WTC11 (cell line): ENCODE data around the gene HOXB5. TPM values are rescaled to one million over a fixed set of nuclear protein-coding genes. Genes with fewer than 3 reads are reported as not detected.

Experiments
- ATAC-seq: fragments of 200-7000 bp; cut with Tn5 transposase; 2 replicates; pipeline ENCODE4 v1.10.0; 2021; ENCODE audit warnings: mild to moderate bottlenecking, moderate library complexity
- CTCF ChIA-PET: fragments of 300-600 bp; sonication (Branson Sonifier 250); formaldehyde crosslinking; loops from one replicate; lab custom pipeline; 2021; ENCODE audit warnings: antibody characterized with exemption; lab: Charles Lee
- POLR2A ChIA-PET: fragments of 350-600 bp; sonication (Branson Sonifier 250); formaldehyde crosslinking; loops from one replicate; lab custom pipeline; 2021; ENCODE audit warnings: antibody characterized with exemption; lab: Charles Lee
- DNase-seq: peaks from one replicate; pipeline ENCODE4 v3.0.0; 2021; ENCODE audit warnings: low spot score
- H3K27ac Mint-ChIP-seq: 2 replicates; pipeline ENCODE4 v1.8.0; 2021; ENCODE audit warnings: mixed read lengths
- H3K27me3 Mint-ChIP-seq: 2 replicates; pipeline ENCODE4 v1.8.0; 2021; ENCODE audit warnings: low read depth, mild to moderate bottlenecking, moderate library complexity, mixed read lengths
- H3K36me3 Mint-ChIP-seq: 2 replicates; pipeline ENCODE4 v1.8.0; 2021; ENCODE audit warnings: mixed read lengths
- H3K4me1 Mint-ChIP-seq: 2 replicates; pipeline ENCODE4 v1.8.0; 2022; ENCODE audit warnings: mixed read lengths
- H3K4me3 Mint-ChIP-seq: 2 replicates; pipeline ENCODE4 v1.8.0; 2021; ENCODE audit warnings: mild to moderate bottlenecking, moderate library complexity, mixed read lengths
- H3K9me3 Mint-ChIP-seq: 2 replicates; pipeline ENCODE4 v1.8.0; 2021; ENCODE audit warnings: mixed read lengths
- ARID4B ChIP-seq: sonication (generic); formaldehyde crosslinking; IDR thresholded peaks from 2 replicates; pipeline ENCODE4 v1.8.0; 2023; ENCODE audit warnings: missing genetic modification reagents, mild to moderate bottlenecking, borderline replicate concordance
- ATF1 ChIP-seq: sonication (generic); formaldehyde crosslinking; IDR thresholded peaks from 2 replicates; pipeline ENCODE4 v1.8.1; 2023; ENCODE audit warnings: mild to moderate bottlenecking, moderate library complexity, missing genetic modification reagents
- E2F4 ChIP-seq: sonication (generic); formaldehyde crosslinking; IDR thresholded peaks from 2 replicates; pipeline ENCODE4 v1.8.1; 2022; ENCODE audit warnings: low read depth, mild to moderate bottlenecking, moderate library complexity, missing genetic modification reagents, borderline replicate concordance
- ESRRA ChIP-seq: sonication (generic); formaldehyde crosslinking; IDR thresholded peaks from 2 replicates; pipeline ENCODE4 v1.8.1; 2022; ENCODE audit warnings: mild to moderate bottlenecking, missing genetic modification reagents, borderline replicate concordance
- IRF2 ChIP-seq: sonication (generic); formaldehyde crosslinking; IDR thresholded peaks from 2 replicates; pipeline ENCODE4 v1.8.0; 2022; ENCODE audit warnings: low read depth, missing genetic modification reagents, borderline replicate concordance
- MLX ChIP-seq: sonication (generic); formaldehyde crosslinking; IDR thresholded peaks from 2 replicates; pipeline ENCODE4 v1.8.1; 2023; ENCODE audit warnings: mild to moderate bottlenecking, missing genetic modification reagents, moderate library complexity
- MYBL2 ChIP-seq: sonication (generic); formaldehyde crosslinking; IDR thresholded peaks from 2 replicates; pipeline ENCODE4 v1.8.1; 2023; ENCODE audit warnings: mild to moderate bottlenecking, moderate library complexity, missing genetic modification reagents
- OVOL2 ChIP-seq: fragments of 250-450 bp; sonication (Bioruptor Pico); IDR thresholded peaks from 2 replicates; pipeline ENCODE4 v1.9.0; 2021; ENCODE audit warnings: mild to moderate bottlenecking, borderline replicate concordance
- ZBTB21 ChIP-seq: sonication (generic); formaldehyde crosslinking; IDR thresholded peaks from 2 replicates; pipeline ENCODE4 v1.8.1; 2023; ENCODE audit warnings: mild to moderate bottlenecking, missing genetic modification reagents, borderline replicate concordance
- ZNF121 ChIP-seq: sonication (generic); formaldehyde crosslinking; IDR thresholded peaks from 2 replicates; pipeline ENCODE4 v1.8.0; 2023; ENCODE audit warnings: missing genetic modification reagents
- ZNF416 ChIP-seq: fragments of 250-450 bp; sonication (Bioruptor Pico); IDR thresholded peaks from 2 replicates; pipeline ENCODE4 v1.9.0; 2021; ENCODE audit warnings: mild to moderate bottlenecking, inconsistent platforms
- ZNF532 ChIP-seq: fragments of 250-450 bp; sonication (Bioruptor Pico); IDR thresholded peaks from 2 replicates; pipeline ENCODE4 v1.9.0; 2021; ENCODE audit warnings: mild to moderate bottlenecking, borderline replicate concordance
- total RNA-seq: library from RNA; stranded (reverse); gene quantifications from 3 replicates; pipeline ENCODE4 v1.2.3, GENCODE V29; 2021
- TF ChIP-seq, protein P1 (sequence below): sonication (generic); formaldehyde crosslinking; IDR thresholded peaks from 2 replicates; pipeline ENCODE4 v1.8.0; 2022; ENCODE audit warnings: mild to moderate bottlenecking, missing genetic modification reagents

The HOXB5 gene
- total RNA-seq, 1 experiment from 2014 or later: not detected

GRCh38 chr17:48640858-48641180 is 47.2 kb upstream of the HOXB5 start (continued):
- TF ChIP-seq OVOL2: no peak

GRCh38 chr17:48639982-48640857 is 46.6 kb upstream of the HOXB5 start:
- TF ChIP-seq ZBTB21 (CRISPR knock-in tag) (no peak), E2F4 (CRISPR knock-in tag) (no peak), ARID4B (CRISPR knock-in tag) (no peak), ZNF416 (CRISPR knock-in tag) (no peak), IRF2 (CRISPR knock-in tag) (no peak), ZNF121 (no peak), ZNF532 (CRISPR knock-in tag) (no peak), MYBL2 (CRISPR knock-in tag) (no peak), ESRRA (CRISPR knock-in tag) (no peak), ATF1 (CRISPR knock-in tag) (no peak), MLX (no peak)
- TF ChIP-seq, protein P1, sequence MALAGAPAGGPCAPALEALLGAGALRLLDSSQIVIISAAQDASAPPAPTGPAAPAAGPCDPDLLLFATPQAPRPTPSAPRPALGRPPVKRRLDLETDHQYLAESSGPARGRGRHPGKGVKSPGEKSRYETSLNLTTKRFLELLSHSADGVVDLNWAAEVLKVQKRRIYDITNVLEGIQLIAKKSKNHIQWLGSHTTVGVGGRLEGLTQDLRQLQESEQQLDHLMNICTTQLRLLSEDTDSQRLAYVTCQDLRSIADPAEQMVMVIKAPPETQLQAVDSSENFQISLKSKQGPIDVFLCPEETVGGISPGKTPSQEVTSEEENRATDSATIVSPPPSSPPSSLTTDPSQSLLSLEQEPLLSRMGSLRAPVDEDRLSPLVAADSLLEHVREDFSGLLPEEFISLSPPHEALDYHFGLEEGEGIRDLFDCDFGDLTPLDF (CRISPR knock-in tag): no peak
- H3K27ac Mint-ChIP-seq: no peak overlapping the region
- no peak overlapping the region for H3K4me3 Mint-ChIP-seq
- CTCF ChIA-PET: interaction anchor here (0.6 to 3.4 kb wide), 5 partner anchors 9 to 239 kb away, joined by 3 to 19 read pairs (median 3); no protein-coding TSS in a partner anchor
- POLR2A ChIA-PET: no interaction called here
- peaks cover 100% of the 10 kb centered on the region; the same call in 1 of the 2 replicates for H3K27me3 Mint-ChIP-seq
- no peaks in the 10 kb centered on the region for H3K9me3 Mint-ChIP-seq
- no peaks in the 10 kb centered on the region for H3K36me3 Mint-ChIP-seq
- H3K4me1 Mint-ChIP-seq: peaks cover 22% of the 10 kb centered on the region
- ATAC-seq (no peak), DNase-seq (no peak)
